Muscle of leg (tissue), 11 donors: ENCODE measurements around the gene ZBTB7C. TPM values are rescaled to one million over a fixed set of nuclear protein-coding genes. Genes with fewer than 3 reads are reported as not detected.

Source experiments
- DNase-seq: peaks from one replicate; pipeline ENCODE4 v3.0.0; 2013
- H3K27ac ChIP-seq: one replicate; pipeline ENCODE4 v1.5.1; 2013; ENCODE audit warnings: mild to moderate bottlenecking, low read length, control low read depth
- H3K27me3 ChIP-seq: one replicate; pipeline ENCODE4 v1.6.1; 2013; ENCODE audit warnings: low read length; ENCODE audit not compliant: control insufficient read depth, insufficient read depth
- H3K36me3 ChIP-seq: one replicate; pipeline ENCODE4 v1.6.1; 2013; ENCODE audit warnings: low read length; ENCODE audit not compliant: control insufficient read depth, insufficient read depth
- H3K4me1 ChIP-seq: one replicate; pipeline ENCODE4 v1.6.1; 2013; ENCODE audit warnings: low read length; ENCODE audit not compliant: control insufficient read depth, insufficient read depth
- H3K4me3 ChIP-seq: one replicate; pipeline ENCODE4 v1.5.1; 2013; ENCODE audit warnings: low read length, control low read depth
- H3K9me3 ChIP-seq: replicated peaks from 2 replicates; pipeline ENCODE4 v1.6.1; 2013; ENCODE audit warnings: low read depth, low read length; ENCODE audit not compliant: control insufficient read depth
- WGBS: methylation state at CpG from one replicate; pipeline ENCODE4 v1.1.5; 2013; ENCODE audit warnings: missing lambda C conversion rate; ENCODE audit not compliant: insufficient coverage; 5-methylcytosine and 5-hydroxymethylcytosine counted together
- polyA plus RNA-seq, 8 donors: library from polyadenylated mRNA; unstranded; fragments of 120-200 nt; gene quantifications; one replicate each; pipeline versions ENCODE4 v1.2.1 to v1.2.3, GENCODE V29; 2013; ENCODE audit warnings: inconsistent platforms in 1 of 8, low replicate concordance in 1 of 8; ENCODE audit not compliant: insufficient read length in 8 of 8, insufficient read depth in 1 of 8
- total RNA-seq: library from RNA; stranded (reverse); fragments of 120-200 nt; gene quantifications from one replicate; pipeline ENCODE4 v1.2.4, GENCODE V29; 2013

The ZBTB7C gene
- total and polyA plus RNA-seq, 9 donors: 2.8 to 5.6 (median 4.1) TPM

DNA sequence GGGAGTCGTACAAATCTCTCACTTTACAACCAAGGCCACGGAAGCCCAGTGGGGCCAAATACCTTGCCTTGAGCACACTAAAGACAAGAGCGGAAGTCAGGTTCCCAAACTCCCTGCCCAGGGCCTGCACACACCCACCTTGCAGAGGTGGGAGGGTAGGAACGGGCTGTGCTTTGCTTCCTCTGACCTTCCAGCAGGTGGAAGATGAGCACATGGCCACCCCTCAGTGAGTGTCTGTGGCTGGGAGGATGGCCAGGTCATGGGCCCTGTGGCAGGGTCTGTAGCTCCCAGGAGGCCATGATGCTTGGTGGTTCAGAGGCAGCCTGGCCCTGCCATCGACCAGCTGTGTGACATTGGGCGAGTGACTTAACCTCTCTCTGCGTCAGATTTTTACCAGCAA is 218.2 kb downstream of the ZBTB7C start:
- no peaks in the 10 kb centered on the region for H3K36me3 ChIP-seq
- no peaks in the 10 kb centered on the region for H3K9me3 ChIP-seq
- no peaks in the 10 kb centered on the region for H3K27me3 ChIP-seq
- peak overlapping the region; percentile 35 for H3K27ac ChIP-seq
- H3K4me3 ChIP-seq: no peak overlapping the region
- H3K4me1 ChIP-seq: peaks cover 39% of the 10 kb centered on the region
- 90% methylated on average over 2 of the region's 7 CpGs for WGBS
- DNase-seq: no peak

DNA sequence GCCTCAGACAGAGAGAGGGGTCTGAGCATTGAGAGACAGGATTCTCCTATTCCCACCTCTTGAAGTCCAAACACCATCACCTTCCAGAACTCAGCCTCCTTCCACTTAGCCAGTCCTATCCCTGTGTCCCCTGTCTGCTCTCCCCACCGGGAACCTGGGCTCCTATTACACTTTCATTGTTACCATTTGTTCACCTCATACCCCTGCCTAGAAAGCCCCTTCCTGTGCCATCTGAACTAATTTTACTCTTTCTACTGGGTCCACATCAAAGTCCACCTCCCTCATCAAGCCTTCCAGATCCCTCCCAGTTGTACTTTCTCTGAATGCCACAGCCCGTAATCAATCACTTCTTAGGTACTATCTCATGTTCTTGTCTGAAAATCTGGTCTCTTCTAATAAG is 220.6 kb downstream of the ZBTB7C start:
- Histone ChIP-seq H3K36me3 (no peaks in the 10 kb centered on the region), H3K4me3 (no peak overlapping the region), H3K4me1 (peaks cover 30% of the 10 kb centered on the region), H3K27ac (no peak overlapping the region), H3K27me3 (no peaks in the 10 kb centered on the region), H3K9me3 (no peaks in the 10 kb centered on the region)
- no peak for DNase-seq
- 67% methylated on average over 2 of the region's 2 CpGs for WGBS

DNA sequence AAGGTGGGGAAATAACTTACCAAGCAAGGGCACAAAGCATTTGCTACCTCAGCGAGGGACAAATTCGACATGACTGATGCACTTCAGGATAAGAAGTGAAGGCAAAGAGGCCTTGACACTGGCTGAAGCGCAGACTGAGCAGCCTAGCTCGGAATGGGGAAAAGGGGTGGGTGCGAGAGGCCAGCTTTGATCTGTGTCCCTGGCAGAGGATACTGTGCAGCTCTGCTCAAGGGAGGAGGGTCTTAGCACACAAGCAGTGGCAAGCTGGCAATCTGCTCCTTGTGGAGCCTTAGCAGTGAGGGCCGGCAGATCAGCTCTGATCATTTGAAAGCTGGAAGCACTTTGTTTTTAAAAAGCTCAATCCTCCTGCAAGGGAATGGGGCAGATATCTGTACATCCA is 222.3 kb downstream of the ZBTB7C start:
- DNase-seq: no peak
- 57% methylated on average over 6 of the region's 6 CpGs for WGBS

DNA sequence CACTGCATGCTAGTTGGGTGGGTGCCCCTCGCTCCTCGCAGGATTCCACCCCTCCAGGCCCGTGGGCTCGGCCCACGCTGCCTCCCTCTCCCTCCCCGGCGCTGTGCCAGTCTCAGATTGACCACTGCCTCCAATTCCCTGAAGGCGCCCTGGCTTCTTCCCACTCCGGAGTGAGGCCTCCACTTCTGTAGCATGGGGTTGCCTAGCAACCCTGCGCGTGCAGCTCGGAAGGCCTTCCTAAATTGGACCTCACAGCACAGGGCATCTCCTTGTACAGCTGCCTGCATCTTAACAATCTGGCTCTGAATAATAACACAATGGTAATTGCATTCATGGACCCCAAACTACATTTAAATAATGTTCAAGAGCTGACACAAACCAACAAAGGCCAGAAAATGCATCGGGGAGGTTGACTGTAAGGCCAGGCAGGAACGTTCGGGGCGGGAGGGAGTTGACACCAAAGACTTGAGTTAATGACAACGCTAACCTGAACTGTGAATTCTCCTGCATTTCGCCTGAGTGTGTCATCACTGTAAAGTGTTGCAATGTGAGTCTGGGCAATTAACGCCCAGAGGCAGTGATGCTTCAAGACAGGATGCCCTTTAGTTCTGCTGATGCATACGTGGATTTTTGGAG is 222.9 kb downstream of the ZBTB7C start:
- Histone ChIP-seq H3K36me3 (no peaks in the 10 kb centered on the region), H3K4me1 (peaks cover 24% of the 10 kb centered on the region), H3K27me3 (no peaks in the 10 kb centered on the region), H3K27ac (no peak overlapping the region), H3K4me3 (no peak overlapping the region), H3K9me3 (no peaks in the 10 kb centered on the region)
- 36% methylated on average over 20 of the region's 20 CpGs for WGBS
- peak; percentile 78 for DNase-seq

More for the DNA sequence above, 222.3 kb downstream of the ZBTB7C start:
- Histone ChIP-seq H3K27me3 (no peaks in the 10 kb centered on the region), H3K27ac (no peak overlapping the region), H3K36me3 (no peaks in the 10 kb centered on the region), H3K4me3 (no peak overlapping the region), H3K4me1 (peaks cover 29% of the 10 kb centered on the region), H3K9me3 (no peaks in the 10 kb centered on the region)

DNA sequence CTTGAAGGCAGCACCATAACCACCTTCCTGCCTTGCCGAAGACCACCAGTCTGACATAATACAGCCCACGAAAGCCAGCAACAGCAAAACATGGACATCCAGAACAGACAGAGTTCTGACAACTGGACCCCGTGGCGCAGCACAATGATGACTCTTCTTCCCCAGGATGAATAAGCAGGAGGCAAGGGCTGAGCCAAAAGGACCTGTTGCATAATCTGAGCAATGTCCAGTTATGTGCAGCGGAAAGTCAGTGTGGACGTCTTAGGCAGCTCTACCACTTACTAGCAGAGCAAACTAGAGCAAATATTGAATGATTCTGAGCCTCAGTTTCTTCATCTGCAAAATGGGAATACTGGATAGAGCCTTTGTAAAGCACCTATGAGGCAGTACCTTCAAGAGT is 225.1 kb downstream of the ZBTB7C start:
- WGBS: 94% methylated on average over 2 of the region's 6 CpGs
- DNase-seq: no peak
- Histone ChIP-seq H3K27ac (no peak overlapping the region), H3K9me3 (no peaks in the 10 kb centered on the region), H3K4me1 (peaks cover 19% of the 10 kb centered on the region), H3K36me3 (no peaks in the 10 kb centered on the region), H3K27me3 (no peaks in the 10 kb centered on the region), H3K4me3 (no peak overlapping the region)

DNA sequence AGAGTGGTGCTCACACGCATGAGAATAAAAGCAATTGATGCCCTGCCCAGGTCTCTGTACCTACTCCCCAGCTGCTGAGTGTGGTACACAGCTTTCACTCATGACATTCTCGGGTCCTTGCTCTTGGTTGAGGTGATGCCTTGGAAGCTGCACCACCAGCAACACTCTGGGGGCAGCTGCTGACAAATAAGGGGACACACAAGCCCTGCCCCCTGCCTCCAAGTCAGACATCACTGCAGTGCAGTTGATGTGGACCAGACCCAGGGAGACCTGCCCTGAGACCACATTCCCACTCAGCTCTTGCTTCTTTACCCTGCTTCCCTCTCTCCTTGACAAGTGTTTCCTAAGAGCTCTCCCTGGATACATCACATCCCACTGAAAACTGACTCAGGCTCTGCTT is 225.6 kb downstream of the ZBTB7C start:
- H3K27ac ChIP-seq: no peak overlapping the region
- peaks cover 20% of the 10 kb centered on the region for H3K4me1 ChIP-seq
- H3K27me3 ChIP-seq: no peaks in the 10 kb centered on the region
- no peak for DNase-seq
- 89% methylated on average over 1 of the region's 2 CpGs for WGBS
- H3K36me3 ChIP-seq: no peaks in the 10 kb centered on the region
- H3K9me3 ChIP-seq: no peaks in the 10 kb centered on the region
- no peak overlapping the region for H3K4me3 ChIP-seq

DNA sequence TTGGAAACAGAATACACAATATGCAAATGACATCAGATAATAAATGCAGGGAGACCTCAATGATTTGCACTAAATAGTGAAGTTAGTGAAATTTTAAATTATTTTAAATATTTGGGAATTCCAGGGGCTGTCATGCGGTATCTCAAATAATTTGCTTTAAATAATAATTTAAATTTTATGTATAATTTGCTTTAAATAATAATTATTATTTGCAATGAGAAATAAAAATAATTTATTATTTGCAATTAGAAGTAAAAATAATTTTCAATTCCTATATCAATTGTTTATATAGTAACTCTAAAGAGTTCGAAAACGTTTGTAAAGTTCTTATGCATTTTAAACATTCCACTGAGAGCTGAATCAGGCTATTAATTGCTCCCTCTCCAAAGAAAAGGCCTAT is 226.4 kb downstream of the ZBTB7C start:
- no peaks in the 10 kb centered on the region for H3K36me3 ChIP-seq
- no CpG with 5 or more reads among the region's 3 CpGs for WGBS
- no peaks in the 10 kb centered on the region for H3K27me3 ChIP-seq
- H3K27ac ChIP-seq: no peak overlapping the region
- H3K9me3 ChIP-seq: peaks cover 1% of the 10 kb centered on the region
- DNase-seq: no peak
- no peak overlapping the region for H3K4me3 ChIP-seq
- peaks cover 20% of the 10 kb centered on the region for H3K4me1 ChIP-seq

DNA sequence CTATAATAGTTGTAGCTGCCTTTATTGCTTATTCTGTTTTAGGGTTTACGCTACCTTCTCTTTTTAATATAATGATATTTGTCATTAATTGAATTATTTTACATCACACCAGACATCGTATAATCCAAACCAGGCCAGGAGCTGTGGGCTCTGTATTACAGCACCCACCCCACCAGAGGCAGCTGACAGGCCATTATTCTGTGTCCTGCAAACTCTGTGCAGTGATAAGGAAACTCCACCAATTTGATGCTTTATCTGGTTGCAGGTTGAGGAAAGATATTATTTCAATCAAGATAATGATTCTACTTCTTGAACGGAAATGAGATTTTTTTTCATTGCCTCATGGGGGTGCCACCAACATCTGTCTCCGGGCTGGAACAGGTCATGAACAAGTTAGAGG is 227.3 kb downstream of the ZBTB7C start:
- H3K36me3 ChIP-seq: no peaks in the 10 kb centered on the region
- no peak overlapping the region for H3K4me3 ChIP-seq
- H3K9me3 ChIP-seq: peaks cover 2% of the 10 kb centered on the region
- 27% methylated on average over 2 of the region's 4 CpGs for WGBS
- peaks cover 18% of the 10 kb centered on the region for H3K4me1 ChIP-seq
- no peak overlapping the region for H3K27ac ChIP-seq
- no peak for DNase-seq
- H3K27me3 ChIP-seq: no peaks in the 10 kb centered on the region

DNA sequence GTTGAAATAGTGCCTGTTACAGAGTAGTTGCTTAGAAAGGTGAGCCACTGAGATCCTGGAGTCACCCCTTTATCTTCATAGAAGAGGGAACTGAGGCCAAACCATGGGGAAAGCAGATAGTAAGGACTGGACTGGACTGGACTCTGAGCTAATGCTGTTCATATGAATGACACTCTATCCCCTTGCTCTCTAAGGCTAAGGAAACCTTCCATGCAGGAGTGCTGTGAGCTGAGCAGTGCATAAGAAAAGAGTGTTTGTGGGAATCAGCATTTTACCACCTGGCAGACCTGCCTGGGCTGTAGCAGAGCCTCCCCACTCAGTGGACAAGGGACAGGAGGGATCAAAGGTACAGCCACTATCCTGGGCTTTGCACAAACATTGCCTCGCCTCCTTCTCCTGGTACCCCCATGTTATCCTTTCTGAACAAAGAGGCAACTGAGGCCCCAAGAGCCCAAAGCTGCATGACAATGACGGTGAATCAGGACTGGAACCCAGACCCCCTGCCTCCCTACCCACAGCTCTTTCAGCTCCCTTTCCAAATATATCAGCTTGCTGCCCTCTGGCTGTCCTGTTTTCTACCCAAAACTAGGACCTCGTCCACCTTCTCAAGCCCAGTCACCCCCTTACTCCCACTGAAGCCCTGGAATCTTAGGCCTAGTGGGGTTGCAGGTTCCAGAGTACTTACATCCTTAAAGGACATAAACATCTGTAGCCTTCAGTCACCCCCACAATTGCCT is 227.9 kb downstream of the ZBTB7C start:
- H3K9me3 ChIP-seq: peaks cover 2% of the 10 kb centered on the region
- DNase-seq: no peak

DNA sequence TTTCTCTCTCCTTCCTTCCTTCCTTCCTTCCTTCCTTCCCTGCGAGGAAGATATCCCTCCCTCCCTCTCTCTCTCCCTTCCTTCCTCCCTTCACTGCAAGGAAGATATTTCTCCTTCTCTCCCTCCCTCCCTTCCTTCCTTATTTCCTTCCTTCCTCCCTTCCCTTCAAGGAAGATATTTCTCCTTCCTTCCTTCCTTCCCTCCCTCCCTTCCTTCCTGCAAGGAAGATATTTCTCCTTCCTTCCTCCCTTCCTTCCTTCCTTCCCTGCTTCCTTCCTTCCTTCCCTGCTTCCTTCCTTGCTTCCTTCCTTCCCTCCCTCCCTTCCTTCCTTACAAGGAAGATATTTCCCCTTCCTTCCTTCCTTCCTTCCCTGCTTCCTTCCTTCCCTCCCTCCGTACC is 229.5 kb downstream of the ZBTB7C start:
- H3K36me3 ChIP-seq: no peaks in the 10 kb centered on the region
- no peaks in the 10 kb centered on the region for H3K27me3 ChIP-seq
- no peak for DNase-seq
- no peak overlapping the region for H3K27ac ChIP-seq
- no peak overlapping the region for H3K4me3 ChIP-seq
- WGBS: 69% methylated on average over 2 of the region's 2 CpGs
- peaks cover 2% of the 10 kb centered on the region for H3K9me3 ChIP-seq
- H3K4me1 ChIP-seq: peaks cover 5% of the 10 kb centered on the region

More for the DNA sequence above, 227.9 kb downstream of the ZBTB7C start:
- no peaks in the 10 kb centered on the region for H3K36me3 ChIP-seq
- WGBS: 78% methylated on average over 2 of the region's 3 CpGs
- peaks cover 12% of the 10 kb centered on the region for H3K4me1 ChIP-seq
- no peak overlapping the region for H3K27ac ChIP-seq
- no peak overlapping the region for H3K4me3 ChIP-seq
- H3K27me3 ChIP-seq: no peaks in the 10 kb centered on the region
